ENCODE data around the gene ANKDD1A.

DNA sequence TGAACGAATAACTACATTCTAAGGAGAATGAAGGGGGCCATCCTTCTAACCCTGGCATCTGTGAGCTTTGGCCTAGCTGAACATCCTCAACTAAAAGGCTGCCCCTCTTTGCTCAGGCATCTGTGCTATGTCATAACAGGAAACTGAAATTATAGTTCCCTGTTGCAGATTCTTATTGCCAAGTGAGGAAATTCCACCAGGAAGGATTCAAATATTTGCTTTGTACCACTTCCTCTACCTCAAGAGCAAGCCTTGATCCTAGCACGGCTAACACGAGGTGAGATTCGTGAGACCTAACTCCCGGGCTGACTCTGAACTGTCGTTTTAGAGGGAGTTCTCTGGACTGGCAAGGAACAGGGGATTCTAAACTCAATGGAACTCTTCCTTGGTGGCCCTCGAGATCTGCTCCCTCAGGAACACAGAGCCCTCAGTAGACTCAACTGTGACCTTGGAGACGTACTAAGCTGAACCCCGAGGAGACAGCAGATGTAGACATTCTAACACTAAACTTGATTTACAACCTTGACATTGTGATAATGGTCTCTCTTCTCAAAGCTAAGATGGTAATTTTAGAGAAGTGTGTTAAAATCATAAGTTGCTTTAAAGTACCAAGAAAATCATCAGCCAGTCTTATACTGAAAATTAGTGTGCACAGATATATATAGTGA, 73.8 kb downstream of the ANKDD1A start:
- no peak for TF ChIP-seq CTCF (IDR thresholded peaks at IDR 0.05)
- TF ChIP-seq POLR2A (IDR thresholded peaks at IDR 0.05), result no peak
